Thyroid gland (tissue), 4 donors: Measurements from ENCODE around the gene CCN5.

ENCODE experiments used
- POLR2A ChIP-seq, 2 donors: fragments of 450-650 bp; IDR thresholded peaks; one replicate each; pipeline ENCODE4 v1.6.1; 2017; ENCODE audit warnings: antibody characterized with exemption in 2 of 2, mild to moderate bottlenecking in 2 of 2, moderate library complexity in 1 of 2
- TF ChIP-seq, protein P1 (sequence below), 6 experiments: fragments of 200-600 bp in 3 of 6; fragments of 450-650 bp in 3 of 6; sonication (generic) in 3 of 6; IDR thresholded peaks; one replicate each; pipeline ENCODE4 v1.5.1; 2016 to 2019; ENCODE audit warnings: antibody characterized with exemption in 6 of 6, mild to moderate bottlenecking in 2 of 6, inconsistent platforms in 1 of 6, moderate library complexity in 1 of 6

GRCh38 chr20:44771172-44771535, 56.0 kb downstream of the CCN5 start:
- TF ChIP-seq, protein P1, sequence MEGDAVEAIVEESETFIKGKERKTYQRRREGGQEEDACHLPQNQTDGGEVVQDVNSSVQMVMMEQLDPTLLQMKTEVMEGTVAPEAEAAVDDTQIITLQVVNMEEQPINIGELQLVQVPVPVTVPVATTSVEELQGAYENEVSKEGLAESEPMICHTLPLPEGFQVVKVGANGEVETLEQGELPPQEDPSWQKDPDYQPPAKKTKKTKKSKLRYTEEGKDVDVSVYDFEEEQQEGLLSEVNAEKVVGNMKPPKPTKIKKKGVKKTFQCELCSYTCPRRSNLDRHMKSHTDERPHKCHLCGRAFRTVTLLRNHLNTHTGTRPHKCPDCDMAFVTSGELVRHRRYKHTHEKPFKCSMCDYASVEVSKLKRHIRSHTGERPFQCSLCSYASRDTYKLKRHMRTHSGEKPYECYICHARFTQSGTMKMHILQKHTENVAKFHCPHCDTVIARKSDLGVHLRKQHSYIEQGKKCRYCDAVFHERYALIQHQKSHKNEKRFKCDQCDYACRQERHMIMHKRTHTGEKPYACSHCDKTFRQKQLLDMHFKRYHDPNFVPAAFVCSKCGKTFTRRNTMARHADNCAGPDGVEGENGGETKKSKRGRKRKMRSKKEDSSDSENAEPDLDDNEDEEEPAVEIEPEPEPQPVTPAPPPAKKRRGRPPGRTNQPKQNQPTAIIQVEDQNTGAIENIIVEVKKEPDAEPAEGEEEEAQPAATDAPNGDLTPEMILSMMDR (IDR thresholded peaks at IDR 0.05): no peak
- TF ChIP-seq POLR2A (IDR thresholded peaks at IDR 0.05): no peak
